SK-N-SH treated with all-trans-retinoic acid at 6 μM for 48 hours (cell line): Measurements from ENCODE around the gene HS6ST3.

Source experiments
- ATAC-seq: fragments of 200-7000 bp; cut with Tn5 transposase; 3 replicates; pipeline ENCODE4 v1.9.1; 2020; ENCODE audit warnings: mild to moderate bottlenecking, moderate library complexity
- ARNTL ChIP-seq: fragments of 450-650 bp; formaldehyde crosslinking; IDR thresholded peaks from 2 replicates; pipeline ENCODE4 v1.5.0; 2020; ENCODE audit warnings: low read depth, mild to moderate bottlenecking, moderate library complexity, borderline replicate concordance
- BACH2 ChIP-seq: fragments of 250-450 bp; sonication (Bioruptor Pico); IDR thresholded peaks from 2 replicates; pipeline ENCODE4 v1.9.0; 2021; ENCODE audit warnings: mild to moderate bottlenecking, borderline replicate concordance
- CSDC2 ChIP-seq: fragments of 250-450 bp; sonication (Bioruptor Pico); IDR thresholded peaks from 2 replicates; pipeline ENCODE4 v1.5.0; 2020; ENCODE audit warnings: mild to moderate bottlenecking, moderate library complexity
- ESRRG ChIP-seq: fragments of 250-450 bp; sonication (Bioruptor Pico); IDR thresholded peaks from 2 replicates; pipeline ENCODE4 v1.6.1; 2021; ENCODE audit warnings: mild to moderate bottlenecking
- GLIS3 ChIP-seq: fragments of 250-450 bp; sonication (Bioruptor Pico); IDR thresholded peaks from 2 replicates; pipeline ENCODE4 v1.5.0; 2020; ENCODE audit warnings: mild to moderate bottlenecking, moderate library complexity
- ISL1 ChIP-seq: fragments of 250-450 bp; sonication (Bioruptor Pico); IDR thresholded peaks from 2 replicates; pipeline ENCODE4 v2.1.2; 2022; ENCODE audit warnings: mild to moderate bottlenecking, moderate library complexity
- PPARA ChIP-seq: fragments of 250-450 bp; sonication (Bioruptor Pico); IDR thresholded peaks from 2 replicates; pipeline ENCODE4 v1.5.0; 2020; ENCODE audit warnings: mild to moderate bottlenecking, borderline replicate concordance
- RARB ChIP-seq: fragments of 250-450 bp; sonication (Bioruptor Pico); IDR thresholded peaks from 2 replicates; pipeline ENCODE4 v1.8.0; 2021; ENCODE audit warnings: mild to moderate bottlenecking, moderate library complexity
- SNAI2 ChIP-seq: fragments of 250-450 bp; sonication (Bioruptor Pico); IDR thresholded peaks from 2 replicates; pipeline ENCODE4 v1.5.0; 2020; ENCODE audit warnings: mild to moderate bottlenecking, moderate library complexity
- TCF4 ChIP-seq: fragments of 250-450 bp; sonication (Bioruptor Pico); IDR thresholded peaks from 2 replicates; pipeline ENCODE4 v1.8.0; 2021; ENCODE audit warnings: mild to moderate bottlenecking, moderate library complexity, borderline replicate concordance
- TOX ChIP-seq: fragments of 250-450 bp; sonication (Bioruptor Pico); IDR thresholded peaks from 2 replicates; pipeline ENCODE4 v1.8.0; 2021; ENCODE audit warnings: mild to moderate bottlenecking, moderate library complexity, borderline replicate concordance
- ZC3H10 ChIP-seq: fragments of 250-450 bp; sonication (Bioruptor Pico); IDR thresholded peaks from 2 replicates; pipeline ENCODE4 v1.5.1; 2021; ENCODE audit warnings: mild to moderate bottlenecking, moderate library complexity
- ZFP3 ChIP-seq: fragments of 250-450 bp; sonication (Bioruptor Pico); IDR thresholded peaks from 2 replicates; pipeline ENCODE4 v1.5.0; 2020; ENCODE audit warnings: mild to moderate bottlenecking, moderate library complexity
- ZFP30 ChIP-seq: fragments of 450-650 bp; formaldehyde crosslinking; IDR thresholded peaks from 2 replicates; pipeline ENCODE4 v1.5.0; 2022; ENCODE audit warnings: mild to moderate bottlenecking, moderate library complexity
- ZNF70 ChIP-seq: fragments of 450-650 bp; formaldehyde crosslinking; IDR thresholded peaks from 2 replicates; pipeline ENCODE4 v1.5.0; 2020; ENCODE audit warnings: mild to moderate bottlenecking, moderate library complexity
- ZNF8 ChIP-seq: fragments of 450-650 bp; formaldehyde crosslinking; IDR thresholded peaks from 2 replicates; pipeline ENCODE4 v1.5.0; 2020; ENCODE audit warnings: mild to moderate bottlenecking, moderate library complexity
- TF ChIP-seq, protein P1 (sequence below): fragments of 250-450 bp; sonication (Bioruptor Pico); IDR thresholded peaks from 2 replicates; pipeline ENCODE4 v1.5.1; 2020; ENCODE audit warnings: low read depth, mild to moderate bottlenecking, moderate library complexity
- TF ChIP-seq, protein P2 (sequence below): fragments of 250-450 bp; sonication (Bioruptor Pico); IDR thresholded peaks from 2 replicates; pipeline ENCODE4 v1.5.1; 2021; ENCODE audit warnings: mild to moderate bottlenecking, moderate library complexity
- TF ChIP-seq, protein P3 (sequence below): fragments of 250-450 bp; sonication (Bioruptor Pico); IDR thresholded peaks from 2 replicates; pipeline ENCODE4 v1.5.0; 2020; ENCODE audit warnings: mild to moderate bottlenecking, moderate library complexity
- TF ChIP-seq, protein P4 (sequence below): fragments of 250-450 bp; sonication (Bioruptor Pico); IDR thresholded peaks from 2 replicates; pipeline ENCODE4 v1.8.0; 2020; ENCODE audit warnings: mild to moderate bottlenecking, moderate library complexity, borderline replicate concordance

Gene HS6ST3

DNA sequence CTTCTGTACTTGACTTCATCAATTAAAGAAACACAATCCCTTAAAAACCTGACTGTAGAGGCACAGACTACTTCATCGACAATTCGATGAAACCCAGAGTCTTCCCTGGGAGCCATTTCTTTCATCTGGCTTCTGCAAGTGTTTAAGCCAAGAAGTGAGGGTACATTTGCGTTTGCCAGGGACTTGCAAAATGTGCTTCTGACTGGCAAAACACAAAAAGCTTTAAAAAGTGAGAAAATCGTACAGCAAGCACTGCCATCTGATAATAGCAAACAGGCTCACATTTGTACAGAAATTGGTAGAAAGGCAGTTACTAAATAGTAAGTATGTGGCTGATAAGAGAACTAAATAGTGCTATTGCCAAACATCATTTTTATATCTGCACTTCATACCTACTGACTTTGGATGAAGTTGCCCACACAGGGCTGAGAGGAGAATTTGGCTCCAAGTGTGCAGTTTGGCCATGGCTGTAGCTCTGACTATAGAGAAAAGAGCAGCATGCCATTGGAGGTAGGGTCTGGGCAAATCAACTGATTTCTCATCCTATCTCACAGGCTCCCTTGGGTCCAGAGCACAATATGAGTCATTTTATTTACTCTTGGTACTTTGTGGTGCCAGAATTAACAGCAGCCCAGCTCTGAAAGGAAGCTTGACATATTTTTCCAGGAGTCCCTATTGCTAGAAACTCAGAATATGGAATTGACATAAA is 546.2 kb downstream of the HS6ST3 start:
- ATAC-seq = no peak
- no peak for TF ChIP-seq SNAI2 (CRISPR knock-in tag)
- TF ChIP-seq ZC3H10 (CRISPR knock-in tag) = no peak
- TF ChIP-seq GLIS3 = no peak
- TF ChIP-seq ESRRG = no peak
- TF ChIP-seq ZNF8 (CRISPR knock-in tag) = no peak
- no peak for TF ChIP-seq TOX (CRISPR knock-in tag)
- TF ChIP-seq PPARA (CRISPR knock-in tag) = no peak
- no peak for TF ChIP-seq CSDC2
- TF ChIP-seq, all 23 proteins: peak for 0

DNA sequence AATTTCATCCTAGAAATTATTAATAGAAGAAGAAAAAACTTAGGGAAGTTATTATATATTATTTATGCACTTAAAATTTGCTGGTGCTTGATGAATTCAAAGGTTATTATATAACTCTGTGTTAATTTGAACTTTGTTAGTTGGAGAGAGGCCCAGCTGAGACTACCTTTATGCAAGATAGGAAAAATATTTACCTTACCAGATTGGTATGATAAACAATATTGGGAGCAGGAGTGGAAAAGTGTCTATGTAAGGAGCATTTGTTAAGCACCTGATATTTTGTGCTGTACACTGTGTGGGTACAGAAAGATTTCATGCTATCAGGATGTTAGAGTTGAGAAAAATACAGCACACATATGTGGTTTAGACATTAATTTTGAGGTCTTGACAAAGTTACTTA is 547.1 kb downstream of the HS6ST3 start:
- no peak for ATAC-seq
- TF ChIP-seq ESRRG (no peak), ISL1 (CRISPR knock-in tag) (no peak), BACH2 (CRISPR knock-in tag) (no peak)
- TF ChIP-seq, protein P1, sequence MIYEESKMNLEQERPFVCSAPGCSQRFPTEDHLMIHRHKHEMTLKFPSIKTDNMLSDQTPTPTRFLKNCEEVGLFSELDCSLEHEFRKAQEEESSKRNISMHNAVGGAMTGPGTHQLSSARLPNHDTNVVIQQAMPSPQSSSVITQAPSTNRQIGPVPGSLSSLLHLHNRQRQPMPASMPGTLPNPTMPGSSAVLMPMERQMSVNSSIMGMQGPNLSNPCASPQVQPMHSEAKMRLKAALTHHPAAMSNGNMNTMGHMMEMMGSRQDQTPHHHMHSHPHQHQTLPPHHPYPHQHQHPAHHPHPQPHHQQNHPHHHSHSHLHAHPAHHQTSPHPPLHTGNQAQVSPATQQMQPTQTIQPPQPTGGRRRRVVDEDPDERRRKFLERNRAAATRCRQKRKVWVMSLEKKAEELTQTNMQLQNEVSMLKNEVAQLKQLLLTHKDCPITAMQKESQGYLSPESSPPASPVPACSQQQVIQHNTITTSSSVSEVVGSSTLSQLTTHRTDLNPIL = no peak
- TF ChIP-seq, protein P2, sequence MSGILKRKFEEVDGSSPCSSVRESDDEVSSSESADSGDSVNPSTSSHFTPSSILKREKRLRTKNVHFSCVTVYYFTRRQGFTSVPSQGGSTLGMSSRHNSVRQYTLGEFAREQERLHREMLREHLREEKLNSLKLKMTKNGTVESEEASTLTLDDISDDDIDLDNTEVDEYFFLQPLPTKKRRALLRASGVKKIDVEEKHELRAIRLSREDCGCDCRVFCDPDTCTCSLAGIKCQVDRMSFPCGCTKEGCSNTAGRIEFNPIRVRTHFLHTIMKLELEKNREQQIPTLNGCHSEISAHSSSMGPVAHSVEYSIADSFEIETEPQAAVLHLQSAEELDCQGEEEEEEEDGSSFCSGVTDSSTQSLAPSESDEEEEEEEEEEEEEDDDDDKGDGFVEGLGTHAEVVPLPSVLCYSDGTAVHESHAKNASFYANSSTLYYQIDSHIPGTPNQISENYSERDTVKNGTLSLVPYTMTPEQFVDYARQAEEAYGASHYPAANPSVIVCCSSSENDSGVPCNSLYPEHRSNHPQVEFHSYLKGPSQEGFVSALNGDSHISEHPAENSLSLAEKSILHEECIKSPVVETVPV (CRISPR knock-in tag) = no peak

DNA sequence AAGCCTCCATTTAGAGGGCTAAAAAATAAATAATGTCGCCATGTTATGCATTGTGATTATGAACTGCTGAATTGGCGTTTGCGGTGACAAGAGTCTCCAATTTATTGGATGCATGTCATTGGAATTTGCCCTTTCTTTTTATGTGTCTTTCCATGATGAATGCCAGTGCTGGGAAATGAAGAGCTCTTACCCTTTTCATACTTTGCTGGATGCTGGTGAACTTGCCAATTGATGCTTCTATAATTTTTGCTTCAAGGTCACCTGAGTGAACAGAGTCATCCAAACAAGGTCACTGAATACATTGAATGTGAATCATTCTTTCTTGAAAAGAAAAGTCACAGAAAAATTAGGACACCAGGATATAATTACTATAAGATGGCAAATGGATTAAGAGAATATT is 556.2 kb downstream of the HS6ST3 start:
- ATAC-seq = no peak
- TF ChIP-seq, protein P3, sequence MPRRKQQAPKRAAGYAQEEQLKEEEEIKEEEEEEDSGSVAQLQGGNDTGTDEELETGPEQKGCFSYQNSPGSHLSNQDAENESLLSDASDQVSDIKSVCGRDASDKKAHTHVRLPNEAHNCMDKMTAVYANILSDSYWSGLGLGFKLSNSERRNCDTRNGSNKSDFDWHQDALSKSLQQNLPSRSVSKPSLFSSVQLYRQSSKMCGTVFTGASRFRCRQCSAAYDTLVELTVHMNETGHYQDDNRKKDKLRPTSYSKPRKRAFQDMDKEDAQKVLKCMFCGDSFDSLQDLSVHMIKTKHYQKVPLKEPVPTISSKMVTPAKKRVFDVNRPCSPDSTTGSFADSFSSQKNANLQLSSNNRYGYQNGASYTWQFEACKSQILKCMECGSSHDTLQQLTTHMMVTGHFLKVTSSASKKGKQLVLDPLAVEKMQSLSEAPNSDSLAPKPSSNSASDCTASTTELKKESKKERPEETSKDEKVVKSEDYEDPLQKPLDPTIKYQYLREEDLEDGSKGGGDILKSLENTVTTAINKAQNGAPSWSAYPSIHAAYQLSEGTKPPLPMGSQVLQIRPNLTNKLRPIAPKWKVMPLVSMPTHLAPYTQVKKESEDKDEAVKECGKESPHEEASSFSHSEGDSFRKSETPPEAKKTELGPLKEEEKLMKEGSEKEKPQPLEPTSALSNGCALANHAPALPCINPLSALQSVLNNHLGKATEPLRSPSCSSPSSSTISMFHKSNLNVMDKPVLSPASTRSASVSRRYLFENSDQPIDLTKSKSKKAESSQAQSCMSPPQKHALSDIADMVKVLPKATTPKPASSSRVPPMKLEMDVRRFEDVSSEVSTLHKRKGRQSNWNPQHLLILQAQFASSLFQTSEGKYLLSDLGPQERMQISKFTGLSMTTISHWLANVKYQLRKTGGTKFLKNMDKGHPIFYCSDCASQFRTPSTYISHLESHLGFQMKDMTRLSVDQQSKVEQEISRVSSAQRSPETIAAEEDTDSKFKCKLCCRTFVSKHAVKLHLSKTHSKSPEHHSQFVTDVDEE = no peak
- TF ChIP-seq, protein P4, sequence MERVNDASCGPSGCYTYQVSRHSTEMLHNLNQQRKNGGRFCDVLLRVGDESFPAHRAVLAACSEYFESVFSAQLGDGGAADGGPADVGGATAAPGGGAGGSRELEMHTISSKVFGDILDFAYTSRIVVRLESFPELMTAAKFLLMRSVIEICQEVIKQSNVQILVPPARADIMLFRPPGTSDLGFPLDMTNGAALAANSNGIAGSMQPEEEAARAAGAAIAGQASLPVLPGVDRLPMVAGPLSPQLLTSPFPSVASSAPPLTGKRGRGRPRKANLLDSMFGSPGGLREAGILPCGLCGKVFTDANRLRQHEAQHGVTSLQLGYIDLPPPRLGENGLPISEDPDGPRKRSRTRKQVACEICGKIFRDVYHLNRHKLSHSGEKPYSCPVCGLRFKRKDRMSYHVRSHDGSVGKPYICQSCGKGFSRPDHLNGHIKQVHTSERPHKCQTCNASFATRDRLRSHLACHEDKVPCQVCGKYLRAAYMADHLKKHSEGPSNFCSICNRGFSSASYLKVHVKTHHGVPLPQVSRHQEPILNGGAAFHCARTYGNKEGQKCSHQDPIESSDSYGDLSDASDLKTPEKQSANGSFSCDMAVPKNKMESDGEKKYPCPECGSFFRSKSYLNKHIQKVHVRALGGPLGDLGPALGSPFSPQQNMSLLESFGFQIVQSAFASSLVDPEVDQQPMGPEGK = no peak
- TF ChIP-seq TCF4 (CRISPR knock-in tag) (no peak), ARNTL (CRISPR knock-in tag) (no peak), ESRRG (no peak), PPARA (CRISPR knock-in tag) (no peak), SNAI2 (CRISPR knock-in tag) (no peak), ZC3H10 (CRISPR knock-in tag) (no peak), RARB (no peak)
- TF ChIP-seq, protein P2 (CRISPR knock-in tag) = no peak

DNA sequence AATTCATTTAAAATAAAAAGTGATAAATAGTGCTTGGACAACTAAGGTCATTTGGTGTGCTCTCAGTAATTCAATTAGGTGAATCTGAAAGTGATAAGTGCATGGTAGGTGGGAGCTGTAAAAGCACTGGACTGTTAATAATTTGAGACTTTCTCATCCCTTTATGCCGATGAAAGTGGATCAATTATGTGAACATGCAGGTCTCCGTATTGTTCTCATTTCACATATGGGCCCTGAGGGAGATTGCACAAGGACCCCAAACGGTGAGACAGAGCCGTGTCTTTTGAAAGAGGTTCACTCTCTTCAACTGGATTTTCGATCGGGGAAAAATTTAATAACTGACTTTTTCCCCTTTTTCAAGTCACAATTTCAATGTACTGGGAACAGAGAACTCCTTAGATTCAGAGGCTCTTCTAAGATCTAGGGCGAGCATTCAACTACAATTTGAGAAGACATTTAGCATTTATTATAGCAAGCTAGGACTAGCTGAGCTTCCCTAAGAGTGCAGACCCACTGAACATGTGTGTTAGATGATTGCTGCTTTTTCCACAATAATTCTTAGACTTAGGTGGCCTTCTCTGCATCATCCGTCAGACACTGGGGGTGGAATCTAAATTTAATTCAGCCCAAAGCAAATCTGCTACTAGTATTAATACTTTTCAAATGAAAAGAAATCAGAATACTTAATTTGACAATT is 556.8 kb downstream of the HS6ST3 start:
- ATAC-seq = no peak
- TF ChIP-seq, protein P1 = no peak
- TF ChIP-seq ZNF70 (no peak), ISL1 (CRISPR knock-in tag) (no peak), ZFP30 (CRISPR knock-in tag) (no peak), ESRRG (no peak), ZC3H10 (CRISPR knock-in tag) (no peak), ZFP3 (CRISPR knock-in tag) (no peak)
- TF ChIP-seq, protein P3 = no peak
